Tibial nerve (tissue), 4 donors: ENCODE measurements around the gene SERPINC1. TPM values are rescaled to one million over a fixed set of nuclear protein-coding genes. Genes with fewer than 3 reads are reported as not detected.

Source experiments
- DNase-seq, 2 donors: peaks; one replicate each; pipeline ENCODE4 v3.0.0-alpha.2; 2019; ENCODE audit warnings: low spot score in 2 of 2
- H3K27ac ChIP-seq, 4 donors: fragments of 200-600 bp; sonication (generic) in 3 of 4; one replicate each; pipeline ENCODE4 v1.5.1; 2017 to 2019; ENCODE audit warnings: mild to moderate bottlenecking in 1 of 4
- H3K27me3 ChIP-seq, 2 donors: fragments of 200-600 bp; sonication (generic) in 1 of 2; one replicate each; pipeline versions ENCODE4 v1.5.1 to v1.6.0; 2017 to 2019
- H3K36me3 ChIP-seq, 3 donors: fragments of 200-600 bp; sonication (generic); one replicate each; pipeline ENCODE4 v1.5.1; 2018 to 2019
- H3K4me1 ChIP-seq, 4 donors: fragments of 200-600 bp; sonication (generic) in 3 of 4; one replicate each; pipeline ENCODE4 v1.5.1; 2017 to 2019
- H3K4me3 ChIP-seq, 4 donors: fragments of 200-600 bp; sonication (generic) in 3 of 4; one replicate each; pipeline ENCODE4 v1.5.1; 2017 to 2019; ENCODE audit warnings: mild to moderate bottlenecking in 1 of 4, moderate library complexity in 1 of 4
- H3K9me3 ChIP-seq, 4 donors: fragments of 200-600 bp; sonication (generic) in 3 of 4; one replicate each; pipeline ENCODE4 v1.5.1; 2017 to 2019
- EP300 ChIP-seq, 2 donors: sonication (generic); formaldehyde crosslinking; IDR thresholded peaks; one replicate each; pipeline ENCODE4 v1.6.1; 2017; ENCODE audit warnings: antibody characterized with exemption in 2 of 2, mild to moderate bottlenecking in 1 of 2
- POLR2A ChIP-seq, 2 donors: fragments of 450-650 bp; IDR thresholded peaks; one replicate each; pipeline ENCODE4 v1.6.1; 2017; ENCODE audit warnings: antibody characterized with exemption in 2 of 2, mild to moderate bottlenecking in 2 of 2, moderate library complexity in 2 of 2
- WGBS, 2 donors: methylation state at CpG; one replicate each; pipeline ENCODE4 v1.1.5; 2018; 5-methylcytosine and 5-hydroxymethylcytosine counted together
- small RNA-seq: library from RNA; depleted of rRNA; stranded (forward); fragments of <200 nt; gene quantifications from one replicate; pipeline ENCODE3, GENCODE V24; 2016
- total RNA-seq, 4 donors: library from RNA; depleted of rRNA; stranded (reverse); fragments of >200 nt; gene quantifications; one replicate each; pipeline ENCODE4 v1.1.0, GENCODE V29; 2016
- TF ChIP-seq, protein P1 (sequence below), 5 experiments: fragments of 200-600 bp in 3 of 5; fragments of 450-650 bp in 2 of 5; sonication (generic) in 3 of 5; IDR thresholded peaks; one replicate each; pipeline ENCODE4 v1.5.1; 2016 to 2019; ENCODE audit warnings: antibody characterized with exemption in 5 of 5, mild to moderate bottlenecking in 3 of 5, moderate library complexity in 2 of 5

The SERPINC1 gene
- total RNA-seq, 4 donors from 2014 or later: not detected

DNA sequence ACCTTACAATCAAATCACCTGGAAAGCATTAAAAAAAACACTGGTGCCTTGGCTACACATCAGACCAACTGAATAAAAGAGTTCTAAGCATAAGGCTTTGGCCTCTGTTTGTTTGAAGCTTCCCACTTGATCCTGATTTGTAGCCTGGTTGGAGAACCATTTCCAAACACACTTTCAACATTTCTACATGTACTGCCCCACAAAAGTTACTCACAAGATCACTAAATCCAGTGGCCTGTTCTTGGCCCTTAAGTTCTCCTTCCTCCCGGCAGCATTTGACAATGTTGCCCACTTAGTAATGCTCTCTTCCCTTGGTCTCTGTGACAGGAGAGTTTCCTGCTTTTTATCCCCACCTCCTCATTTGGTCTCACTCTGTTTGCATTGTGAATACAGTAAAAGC, 61.1 kb downstream of the SERPINC1 start:
- Histone ChIP-seq H3K36me3 (peaks cover 0 to 82% (median 8%) of the 10 kb centered on the region in 3 donors), H3K4me1 (peaks cover 0 to 6% (median 0%) of the 10 kb centered on the region in 4 donors), H3K4me3 (no peak overlapping the region), H3K9me3 (no peaks in the 10 kb centered on the region), H3K27ac (no peak overlapping the region), H3K27me3 (no peaks in the 10 kb centered on the region)
- TF ChIP-seq EP300 (IDR thresholded peaks at IDR 0.05) (no peak), POLR2A (IDR thresholded peaks at IDR 0.05) (no peak)
- TF ChIP-seq, protein P1, sequence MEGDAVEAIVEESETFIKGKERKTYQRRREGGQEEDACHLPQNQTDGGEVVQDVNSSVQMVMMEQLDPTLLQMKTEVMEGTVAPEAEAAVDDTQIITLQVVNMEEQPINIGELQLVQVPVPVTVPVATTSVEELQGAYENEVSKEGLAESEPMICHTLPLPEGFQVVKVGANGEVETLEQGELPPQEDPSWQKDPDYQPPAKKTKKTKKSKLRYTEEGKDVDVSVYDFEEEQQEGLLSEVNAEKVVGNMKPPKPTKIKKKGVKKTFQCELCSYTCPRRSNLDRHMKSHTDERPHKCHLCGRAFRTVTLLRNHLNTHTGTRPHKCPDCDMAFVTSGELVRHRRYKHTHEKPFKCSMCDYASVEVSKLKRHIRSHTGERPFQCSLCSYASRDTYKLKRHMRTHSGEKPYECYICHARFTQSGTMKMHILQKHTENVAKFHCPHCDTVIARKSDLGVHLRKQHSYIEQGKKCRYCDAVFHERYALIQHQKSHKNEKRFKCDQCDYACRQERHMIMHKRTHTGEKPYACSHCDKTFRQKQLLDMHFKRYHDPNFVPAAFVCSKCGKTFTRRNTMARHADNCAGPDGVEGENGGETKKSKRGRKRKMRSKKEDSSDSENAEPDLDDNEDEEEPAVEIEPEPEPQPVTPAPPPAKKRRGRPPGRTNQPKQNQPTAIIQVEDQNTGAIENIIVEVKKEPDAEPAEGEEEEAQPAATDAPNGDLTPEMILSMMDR (IDR thresholded peaks at IDR 0.05): no peak
- no peak for DNase-seq
- 65 to 78% methylated on average over 1 of the region's 1 CpG for WGBS, 2 donors

Small RNAs within 50 kb of the gene (small RNA-seq; reads per million reads assigned to genes)
- not detected for gene RNA5SP67

Other genes starting within 250 kb of the SERPINC1 start
- 1 to 10 TPM in 2 of 4 donors, under 1 TPM in 1, not detected in 1; 0.44 to 1.8 (median 1.7) TPM for gene ANKRD45, start 247.5 kb downstream of the SERPINC1 start, total RNA-seq
- 10 to 100 TPM; 19.2 to 64.9 (median 34.6) TPM for gene KLHL20, start 202.3 kb downstream of the SERPINC1 start, total RNA-seq
- 10 to 100 TPM; 10.4 to 18.8 (median 12.3) TPM for gene DARS2, start 92.7 kb downstream of the SERPINC1 start, total RNA-seq
- 1 to 10 TPM; 4.2 to 8.1 (median 5.1) TPM for gene CENPL, start 92.4 kb downstream of the SERPINC1 start, total RNA-seq
- 100 to 1,000 TPM; 348 to 615 (median 564) TPM for gene GAS5, start 49.3 kb downstream of the SERPINC1 start, total RNA-seq
- 10 to 100 TPM; 11.7 to 17.0 (median 13.7) TPM for gene ZBTB37, start 48.9 kb downstream of the SERPINC1 start, total RNA-seq
- 10 to 100 TPM; 19.7 to 26.2 (median 22.9) TPM for gene RC3H1, start 105.0 kb upstream of the SERPINC1 start, total RNA-seq
- gene RABGAP1L, start 242.2 kb upstream of the SERPINC1 start, total RNA-seq: 10 to 100 TPM; 42.4 to 74.5 (median 49.1) TPM